GM12878 (cell line): ENCODE results near the gene TBC1D24. TPM values are rescaled to one million over a fixed set of nuclear protein-coding genes. Genes with fewer than 3 reads are reported as not detected.
"Not testable (repeated sequence)": the region's sequence is repeated elsewhere in the genome, so short reads cannot be mapped to it uniquely, and the experiment has no call there.

Experiments used
- ATAC-seq: fragments of 200-7000 bp; cut with Tn5 transposase; 3 replicates; pipeline ENCODE4 v1.9.1; 2020; ENCODE audit warnings: mild to moderate bottlenecking, moderate library complexity
- BruUV-seq: library from RNA; stranded (reverse); fragments of 400-500 nt; replicated peaks from 2 replicates; lab custom pipeline; 2021; lab: Mats Ljungman, UMichigan
- CTCF ChIA-PET: fragments of 300-600 bp; sonication (Branson Sonifier 250); formaldehyde crosslinking; extraction: SDS; loops from one replicate; lab custom pipeline; 2021; ENCODE audit warnings: inconsistent platforms; lab: Yijun Ruan, JAX
- POLR2A ChIA-PET: fragments of 350-600 bp; formaldehyde crosslinking; extraction: SDS; loops from one replicate; lab custom pipeline; 2021; ENCODE audit warnings: inconsistent platforms; lab: Charles Lee
- RAD21 ChIA-PET: fragments of 300-600 bp; sonication (Branson Sonifier 250); formaldehyde crosslinking; loops from one replicate; lab custom pipeline; 2023; ENCODE audit warnings: antibody characterized with exemption; ENCODE audit not compliant: unreplicated experiment; lab: Charles Lee
- SMC1A ChIA-PET: fragments of 300-600 bp; sonication (Branson Sonifier 250); formaldehyde crosslinking; loops from one replicate; lab custom pipeline; 2023; ENCODE audit not compliant: unreplicated experiment, uncharacterized antibody; lab: Charles Lee
- DNase-seq: peaks from one replicate; pipeline ENCODE4 v3.0.0-alpha.2; 2011; ENCODE audit warnings: low read depth, low spot score
- FAIRE-seq: peaks from 3 replicates; lab custom pipeline; 2011; peaks lifted over from hg19 to GRCh38; lab: Jason Lieb, UNC
- H2AFZ ChIP-seq: 2 replicates; pipeline ENCODE4 v1.6.0; 2011; ENCODE audit warnings: low read depth, low read length, control low read depth; ENCODE audit not compliant: control insufficient read depth
- H3K27ac ChIP-seq: 2 replicates; pipeline ENCODE4 v1.5.1; 2011; ENCODE audit warnings: control low read depth; ENCODE audit not compliant: control insufficient read depth, insufficient read depth
- H3K27me3 ChIP-seq, 2 experiments: replicated peaks in 1 of 2; 2 replicates each; pipeline versions ENCODE4 v1.6.0 to v1.6.1; 2011; ENCODE audit warnings: low read length in 1 of 2; ENCODE audit not compliant: control insufficient read depth in 2 of 2, insufficient read depth in 2 of 2
- H3K36me3 ChIP-seq, 2 experiments: 2 replicates each; pipeline ENCODE4 v1.5.1; 2011; ENCODE audit warnings: low read length in 1 of 2; ENCODE audit not compliant: control insufficient read depth in 2 of 2, insufficient read depth in 2 of 2
- H3K4me1 ChIP-seq: 2 replicates; pipeline ENCODE4 v1.6.1; 2011; ENCODE audit warnings: mild to moderate bottlenecking, low read length, moderate library complexity, mixed read lengths; ENCODE audit not compliant: control insufficient read depth, insufficient read depth
- H3K4me2 ChIP-seq: 2 replicates; pipeline ENCODE4 v1.6.0; 2011; ENCODE audit warnings: control low read depth; ENCODE audit not compliant: control insufficient read depth, insufficient read depth
- H3K4me3 ChIP-seq: fragments of 200-600 bp; sonication (generic); 2 replicates; pipeline ENCODE4 v1.5.1; 2016
- H3K79me2 ChIP-seq: 2 replicates; pipeline ENCODE4 v1.6.0; 2011; ENCODE audit warnings: low read length; ENCODE audit not compliant: control insufficient read depth, insufficient read depth
- H3K9ac ChIP-seq: 2 replicates; pipeline ENCODE4 v1.8.0; 2011; ENCODE audit warnings: low read length, control low read depth, mixed read lengths; ENCODE audit not compliant: control insufficient read depth, insufficient read depth
- H3K9me3 ChIP-seq: replicated peaks from 3 replicates; pipeline ENCODE4 v1.5.1; 2011; ENCODE audit warnings: mild to moderate bottlenecking, low read length; ENCODE audit not compliant: control insufficient read depth, insufficient read depth
- H4K20me1 ChIP-seq: 2 replicates; pipeline ENCODE4 v1.6.0; 2011; ENCODE audit not compliant: control insufficient read depth, insufficient read depth
- GABPA ChIP-seq: IDR thresholded peaks from 2 replicates; pipeline ENCODE4 v1.6.1; 2014; ENCODE audit warnings: antibody characterized with exemption, low read depth, mild to moderate bottlenecking, inconsistent platforms
- MEF2A ChIP-seq: IDR thresholded peaks from 2 replicates; pipeline ENCODE4 v1.6.1; 2011; ENCODE audit warnings: low read depth, mild to moderate bottlenecking, low read length, moderate library complexity; ENCODE audit not compliant: insufficient read depth
- PAX5 ChIP-seq: IDR thresholded peaks from 2 replicates; pipeline ENCODE4 v1.6.1; 2011; ENCODE audit warnings: low read depth, low read length, borderline replicate concordance
- RELA ChIP-seq: fragments of 450-650 bp; IDR thresholded peaks from 2 replicates; pipeline ENCODE4 v1.8.0; 2014; ENCODE audit warnings: borderline replicate concordance; ENCODE audit not compliant: partially characterized antibody
- SP1 ChIP-seq: IDR thresholded peaks from one replicate; pipeline ENCODE4 v1.6.1; 2011; ENCODE audit warnings: low read depth, low read length
- TBL1XR1 ChIP-seq: IDR thresholded peaks from 2 replicates; pipeline ENCODE4 v1.6.1; 2012; ENCODE audit warnings: low read depth, low read length, improper control_type of control experiment
- TCF7 ChIP-seq: IDR thresholded peaks from 2 replicates; pipeline ENCODE4 v1.6.1; 2014; ENCODE audit warnings: antibody characterized with exemption, borderline replicate concordance
- ZNF384 ChIP-seq: IDR thresholded peaks from 2 replicates; pipeline ENCODE4 v1.6.1; 2012; ENCODE audit warnings: low read depth, mild to moderate bottlenecking, low read length, improper control_type of control experiment, borderline replicate concordance
- WGBS: methylation state at CpG from one replicate; pipeline ENCODE4 v1.1.6; 2016; ENCODE audit warnings: low lambda C conversion rate; ENCODE audit not compliant: insufficient replicate concordance, insufficient coverage; ENCODE audit errors: missing lambda C conversion rate; 5-methylcytosine and 5-hydroxymethylcytosine counted together
- in situ Hi-C: fragments of 300-500 bp; cut with MboI; formaldehyde crosslinking; loops from 9 replicates; pipeline ENCODE4 v1.14.3; 2018; ENCODE audit warnings: mixed read lengths
- intact Hi-C: fragments of 100-400 bp; cut with micrococcal nuclease; formaldehyde crosslinking; loops from one replicate; pipeline ENCODE4 v1.14.2; 2022; ENCODE audit not compliant: unreplicated experiment
- polyA plus RNA-seq, 11 experiments: library from polyadenylated mRNA; depleted of rRNA in 4 of 11; unstranded in 6 of 11; stranded (reverse) in 5 of 11; fragments of >200 nt; fragmentation: Nextera tagmentation in 4 of 11; fragmentation: Illumina TruSeq in 1 of 11; extraction: Ambion mirVana in 4 of 11; extraction: Trizol in 1 of 11; gene quantifications; 1 replicate in 1 of 11; 2 replicates in 10 of 11; pipeline versions ENCODE4 v1.2.1 to v1.2.3, GENCODE V29; 2011 to 2016; ENCODE audit warnings: inconsistent platforms in 2 of 11, missing spikeins in 2 of 11, low read depth in 1 of 11
- total RNA-seq, 4 experiments: library from RNA; depleted of rRNA in 3 of 4; stranded (reverse); fragments of >200 nt in 3 of 4; fragmentation: Illumina TruSeq in 1 of 4; extraction: Trizol in 1 of 4; gene quantifications; 2 replicates each; pipeline versions ENCODE4 v1.2.1 to v1.2.3, GENCODE V29; 2013 to 2021
- TF ChIP-seq, protein P1 (sequence below): fragments of 450-650 bp; formaldehyde crosslinking; IDR thresholded peaks from 2 replicates; pipeline ENCODE4 v1.4.0; 2020; ENCODE audit warnings: mild to moderate bottlenecking, moderate library complexity
- TF ChIP-seq, protein P2 (sequence below): fragments of 450-650 bp; IDR thresholded peaks from 2 replicates; pipeline ENCODE4 v1.6.1; 2017; ENCODE audit warnings: borderline replicate concordance

Gene TBC1D24
- total and polyA plus RNA-seq, 10 of the 15 experiments (the other 5 are each of a cell fraction or from before 2014, with no cell fraction given): 1.1 to 9.6 (median 4.5) TPM

DNA sequence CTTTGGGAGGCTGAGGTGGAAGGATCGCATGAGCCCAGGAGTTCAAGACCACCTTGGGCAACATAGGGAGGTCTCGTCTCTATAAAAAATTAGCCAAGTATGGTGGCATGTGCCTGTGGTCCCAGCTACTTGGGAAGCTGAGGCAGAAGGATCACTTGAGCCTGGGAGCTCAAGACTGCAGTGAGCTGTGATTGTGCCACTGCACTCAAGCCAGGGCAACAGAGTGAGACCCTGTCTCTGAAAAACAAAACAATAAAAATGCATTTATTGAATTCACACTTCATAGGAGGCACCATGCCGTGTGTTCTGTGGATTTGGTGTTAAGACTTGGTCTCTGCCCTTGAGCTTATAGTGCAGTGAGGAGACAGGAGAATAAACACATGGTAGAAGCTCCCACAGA lies 2.4 kb downstream of the TBC1D24 start (continued):
- TF ChIP-seq, protein P1, sequence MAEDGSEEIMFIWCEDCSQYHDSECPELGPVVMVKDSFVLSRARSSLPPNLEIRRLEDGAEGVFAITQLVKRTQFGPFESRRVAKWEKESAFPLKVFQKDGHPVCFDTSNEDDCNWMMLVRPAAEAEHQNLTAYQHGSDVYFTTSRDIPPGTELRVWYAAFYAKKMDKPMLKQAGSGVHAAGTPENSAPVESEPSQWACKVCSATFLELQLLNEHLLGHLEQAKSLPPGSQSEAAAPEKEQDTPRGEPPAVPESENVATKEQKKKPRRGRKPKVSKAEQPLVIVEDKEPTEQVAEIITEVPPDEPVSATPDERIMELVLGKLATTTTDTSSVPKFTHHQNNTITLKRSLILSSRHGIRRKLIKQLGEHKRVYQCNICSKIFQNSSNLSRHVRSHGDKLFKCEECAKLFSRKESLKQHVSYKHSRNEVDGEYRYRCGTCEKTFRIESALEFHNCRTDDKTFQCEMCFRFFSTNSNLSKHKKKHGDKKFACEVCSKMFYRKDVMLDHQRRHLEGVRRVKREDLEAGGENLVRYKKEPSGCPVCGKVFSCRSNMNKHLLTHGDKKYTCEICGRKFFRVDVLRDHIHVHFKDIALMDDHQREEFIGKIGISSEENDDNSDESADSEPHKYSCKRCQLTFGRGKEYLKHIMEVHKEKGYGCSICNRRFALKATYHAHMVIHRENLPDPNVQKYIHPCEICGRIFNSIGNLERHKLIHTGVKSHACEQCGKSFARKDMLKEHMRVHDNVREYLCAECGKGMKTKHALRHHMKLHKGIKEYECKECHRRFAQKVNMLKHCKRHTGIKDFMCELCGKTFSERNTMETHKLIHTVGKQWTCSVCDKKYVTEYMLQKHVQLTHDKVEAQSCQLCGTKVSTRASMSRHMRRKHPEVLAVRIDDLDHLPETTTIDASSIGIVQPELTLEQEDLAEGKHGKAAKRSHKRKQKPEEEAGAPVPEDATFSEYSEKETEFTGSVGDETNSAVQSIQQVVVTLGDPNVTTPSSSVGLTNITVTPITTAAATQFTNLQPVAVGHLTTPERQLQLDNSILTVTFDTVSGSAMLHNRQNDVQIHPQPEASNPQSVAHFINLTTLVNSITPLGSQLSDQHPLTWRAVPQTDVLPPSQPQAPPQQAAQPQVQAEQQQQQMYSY (CRISPR knock-in tag): no peak
- TF ChIP-seq MEF2A: no peak
- no peak for TF ChIP-seq TCF7
- no peak for TF ChIP-seq ZNF384
- TF ChIP-seq TBL1XR1: no peak

DNA sequence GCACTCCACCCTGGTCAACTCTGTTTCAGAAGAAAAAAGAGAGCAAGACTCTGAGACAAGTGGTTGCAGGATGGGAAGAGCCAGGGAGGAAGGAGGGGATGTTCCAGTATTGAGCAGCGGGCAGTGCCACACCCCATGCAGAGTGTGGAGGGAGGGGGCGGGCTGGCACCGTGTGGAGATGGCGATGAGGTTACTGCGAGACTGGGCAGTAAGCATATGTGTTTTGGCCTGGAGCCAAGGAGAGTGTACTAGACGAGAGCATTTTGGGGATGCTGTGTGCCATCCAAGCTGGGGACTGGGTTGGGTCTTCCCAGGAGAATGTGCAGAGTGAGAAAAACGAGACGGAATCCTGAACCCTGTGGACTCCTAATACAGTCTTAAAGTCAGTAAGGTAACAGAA lies 3.4 kb downstream of the TBC1D24 start:
- no peak overlapping the region for H3K4me2 ChIP-seq

DNA sequence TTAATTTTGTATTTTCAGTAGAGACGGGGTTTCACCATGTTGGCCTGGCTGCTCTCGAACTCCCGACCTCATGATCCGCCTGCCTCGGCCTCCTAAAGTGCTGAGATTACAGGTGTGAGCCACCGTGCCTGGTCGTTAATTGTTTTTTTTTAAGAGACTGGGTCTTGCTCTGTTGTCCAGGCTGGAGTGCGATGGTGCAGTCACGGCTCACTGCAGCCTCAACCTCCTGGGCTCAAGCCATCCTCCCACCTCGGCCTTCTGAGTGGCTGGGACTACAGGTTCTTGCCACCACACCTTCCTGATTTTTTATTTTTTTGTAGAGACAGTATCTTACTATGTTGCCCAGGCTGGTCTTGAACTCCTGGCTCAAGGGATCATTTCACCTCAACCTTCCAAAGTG lies 5.1 kb downstream of the TBC1D24 start:
- H3K27me3 ChIP-seq, FAIRE-seq, intact Hi-C loops, H3K27ac ChIP-seq, H3K36me3 ChIP-seq, H3K4me1 ChIP-seq, H3K9me3 ChIP-seq, H3K9ac ChIP-seq, H3K4me3 ChIP-seq, H3K79me2 ChIP-seq, H3K4me2 ChIP-seq, H4K20me1 ChIP-seq, in situ Hi-C loops, RAD21 ChIA-PET, DNase-seq, BruUV-seq, SMC1A ChIA-PET, ATAC-seq, H2AFZ ChIP-seq, POLR2A ChIA-PET: not testable (repeated sequence)
- 88% methylated on average over 10 of the region's 10 CpGs for WGBS
- CTCF ChIA-PET: interaction anchor here (0.6 kb wide), 1 partner anchor 22 kb away, joined by 4 read pairs; no protein-coding TSS in a partner anchor

More for the DNA sequence above, 3.4 kb downstream of the TBC1D24 start:
- FAIRE-seq (no peak), ATAC-seq (no peak), DNase-seq (no peak)
- ChIA-PET SMC1A (interaction anchor here (1.4 kb wide), 1 partner anchor 9 kb away, joined by 4 read pairs; no protein-coding TSS in a partner anchor), CTCF (interaction anchor here (1.5 to 2.3 kb wide), 2 partner anchors 9 to 47 kb away, joined by 5 to 10 read pairs; no protein-coding TSS in a partner anchor), RAD21 (interaction anchor here (1.5 kb wide), 1 partner anchor 10 kb away, joined by 4 read pairs; no protein-coding TSS in a partner anchor), POLR2A (interaction anchor here (0.7 to 0.8 kb wide), 2 partner anchors 9 to 29 kb away, joined by 3 read pairs; no protein-coding TSS in a partner anchor)
- intact Hi-C loops: no loop called here
- H4K20me1 ChIP-seq: no peaks in the 10 kb centered on the region
- no peak overlapping the region for H2AFZ ChIP-seq
- in situ Hi-C loops: no loop called here
- H3K9ac ChIP-seq: no peak overlapping the region
- H3K27me3 ChIP-seq: no peaks in the 10 kb centered on the region
- WGBS: 83% methylated on average over 8 of the region's 8 CpGs
- H3K4me3 ChIP-seq: no peak overlapping the region
- H3K4me1 ChIP-seq: peaks cover 6% of the 10 kb centered on the region
- H3K9me3 ChIP-seq: no peaks in the 10 kb centered on the region
- H3K36me3 ChIP-seq: no peaks in the 10 kb centered on the region
- TF ChIP-seq PAX5: no peak
- TF ChIP-seq RELA: no peak
- no peak for TF ChIP-seq GABPA
- no peak for TF ChIP-seq SP1
- TF ChIP-seq, protein P2, sequence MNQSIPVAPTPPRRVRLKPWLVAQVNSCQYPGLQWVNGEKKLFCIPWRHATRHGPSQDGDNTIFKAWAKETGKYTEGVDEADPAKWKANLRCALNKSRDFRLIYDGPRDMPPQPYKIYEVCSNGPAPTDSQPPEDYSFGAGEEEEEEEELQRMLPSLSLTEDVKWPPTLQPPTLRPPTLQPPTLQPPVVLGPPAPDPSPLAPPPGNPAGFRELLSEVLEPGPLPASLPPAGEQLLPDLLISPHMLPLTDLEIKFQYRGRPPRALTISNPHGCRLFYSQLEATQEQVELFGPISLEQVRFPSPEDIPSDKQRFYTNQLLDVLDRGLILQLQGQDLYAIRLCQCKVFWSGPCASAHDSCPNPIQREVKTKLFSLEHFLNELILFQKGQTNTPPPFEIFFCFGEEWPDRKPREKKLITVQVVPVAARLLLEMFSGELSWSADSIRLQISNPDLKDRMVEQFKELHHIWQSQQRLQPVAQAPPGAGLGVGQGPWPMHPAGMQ: no peak
- no peaks in the 10 kb centered on the region for H3K79me2 ChIP-seq
- no TSS peak for BruUV-seq
- no peak overlapping the region for H3K27ac ChIP-seq
